Activated CD8-positive, alpha-beta T cell treated with anti-CD3 and anti-CD28 coated beads for 36 hours (primary cell): ENCODE results near the gene NLGN1. TPM values are rescaled to one million over a fixed set of nuclear protein-coding genes. Genes with fewer than 3 reads are reported as not detected.

Experiments used
- ATAC-seq: fragments of 200-7000 bp; cut with Tn5 transposase; one replicate; pipeline ENCODE4 v1.10.0; 2021; ENCODE audit warnings: mild to moderate bottlenecking, moderate library complexity
- CTCF ChIA-PET: fragments of 350-600 bp; sonication (Branson Sonifier 250); formaldehyde crosslinking; loops from one replicate; lab custom pipeline; 2021; ENCODE audit warnings: antibody characterized with exemption; lab: Charles Lee
- POLR2A ChIA-PET: fragments of 350-600 bp; sonication (Branson Sonifier 250); formaldehyde crosslinking; loops from one replicate; lab custom pipeline; 2021; ENCODE audit warnings: antibody characterized with exemption; lab: Charles Lee
- DNase-seq: peaks from one replicate; pipeline ENCODE4 v3.0.0-alpha.2; 2020
- H3K27ac Mint-ChIP-seq: one replicate; pipeline ENCODE4 v1.8.0; 2021; ENCODE audit warnings: mild to moderate bottlenecking, mixed read lengths
- H3K27me3 Mint-ChIP-seq: one replicate; pipeline ENCODE4 v1.8.0; 2021; ENCODE audit warnings: mixed read lengths
- H3K36me3 Mint-ChIP-seq: one replicate; pipeline ENCODE4 v1.8.0; 2021; ENCODE audit warnings: low read depth, mixed read lengths
- H3K4me1 Mint-ChIP-seq: one replicate; pipeline ENCODE4 v1.8.0; 2021; ENCODE audit warnings: low read depth, mixed read lengths
- H3K4me3 Mint-ChIP-seq: one replicate; pipeline ENCODE4 v1.8.0; 2021; ENCODE audit warnings: mild to moderate bottlenecking, moderate library complexity, mixed read lengths
- H3K9me3 Mint-ChIP-seq: one replicate; pipeline ENCODE4 v1.8.0; 2021; ENCODE audit warnings: mixed read lengths
- intact Hi-C: fragments of 100-400 bp; cut with micrococcal nuclease; formaldehyde crosslinking; loops from one replicate; pipeline ENCODE4 v1.10.0; 2022
- total RNA-seq, 2 experiments: library from RNA; stranded (reverse); gene quantifications; one replicate each; pipeline ENCODE4 v1.2.3, GENCODE V29; 2021
- TF ChIP-seq, protein P1 (sequence below): fragments of 200-600 bp; IDR thresholded peaks from one replicate; pipeline ENCODE4 v1.8.0; 2022; ENCODE audit warnings: antibody characterized with exemption, mild to moderate bottlenecking

NLGN1 gene
- total RNA-seq, 2 experiments from 2014 or later: not detected

DNA sequence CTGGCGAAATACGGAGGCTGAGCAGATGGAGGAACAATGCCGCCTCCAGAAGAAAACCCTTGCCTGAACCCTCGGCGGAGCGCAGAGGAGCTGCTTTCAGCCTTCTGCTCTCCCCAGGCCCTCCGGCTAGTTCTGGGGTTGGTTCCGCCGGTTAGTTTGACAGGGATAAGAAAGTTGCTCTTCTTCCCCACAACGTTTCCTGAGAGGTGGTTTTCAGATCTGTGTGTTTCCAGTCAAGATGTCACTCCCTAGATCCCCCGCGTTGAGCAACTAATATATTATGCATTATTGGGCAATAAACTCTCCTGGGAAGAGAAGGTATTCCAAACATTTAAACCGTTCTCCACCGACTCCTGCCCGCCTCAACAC is 551 bp downstream of the NLGN1 start:
- peaks cover 1% of the 10 kb centered on the region for H3K9me3 Mint-ChIP-seq
- CTCF ChIA-PET: no interaction called here
- H3K4me1 Mint-ChIP-seq: peaks cover 28% of the 10 kb centered on the region

GRCh38 chr3:173399044-173399443 is 1.5 kb downstream of the NLGN1 start:
- Mint-ChIP-seq H3K27me3 (peaks cover 47% of the 10 kb centered on the region), H3K9me3 (peaks cover 1% of the 10 kb centered on the region), H3K36me3 (no peaks in the 10 kb centered on the region), H3K4me3 (no peak overlapping the region), H3K27ac (no peak overlapping the region), H3K4me1 (peaks cover 28% of the 10 kb centered on the region)
- CTCF ChIA-PET: no interaction called here
- DNase-seq (no peak), ATAC-seq (no peak)
- TF ChIP-seq, protein P1, sequence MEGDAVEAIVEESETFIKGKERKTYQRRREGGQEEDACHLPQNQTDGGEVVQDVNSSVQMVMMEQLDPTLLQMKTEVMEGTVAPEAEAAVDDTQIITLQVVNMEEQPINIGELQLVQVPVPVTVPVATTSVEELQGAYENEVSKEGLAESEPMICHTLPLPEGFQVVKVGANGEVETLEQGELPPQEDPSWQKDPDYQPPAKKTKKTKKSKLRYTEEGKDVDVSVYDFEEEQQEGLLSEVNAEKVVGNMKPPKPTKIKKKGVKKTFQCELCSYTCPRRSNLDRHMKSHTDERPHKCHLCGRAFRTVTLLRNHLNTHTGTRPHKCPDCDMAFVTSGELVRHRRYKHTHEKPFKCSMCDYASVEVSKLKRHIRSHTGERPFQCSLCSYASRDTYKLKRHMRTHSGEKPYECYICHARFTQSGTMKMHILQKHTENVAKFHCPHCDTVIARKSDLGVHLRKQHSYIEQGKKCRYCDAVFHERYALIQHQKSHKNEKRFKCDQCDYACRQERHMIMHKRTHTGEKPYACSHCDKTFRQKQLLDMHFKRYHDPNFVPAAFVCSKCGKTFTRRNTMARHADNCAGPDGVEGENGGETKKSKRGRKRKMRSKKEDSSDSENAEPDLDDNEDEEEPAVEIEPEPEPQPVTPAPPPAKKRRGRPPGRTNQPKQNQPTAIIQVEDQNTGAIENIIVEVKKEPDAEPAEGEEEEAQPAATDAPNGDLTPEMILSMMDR: no peak
- POLR2A ChIA-PET: no interaction called here
- intact Hi-C loops: no loop called here

More for the DNA sequence above, 551 bp downstream of the NLGN1 start:
- TF ChIP-seq, protein P1: no peak
- DNase-seq (no peak), ATAC-seq (no peak)
- POLR2A ChIA-PET: no interaction called here
- H3K27me3 Mint-ChIP-seq: peaks cover 48% of the 10 kb centered on the region
- no peaks in the 10 kb centered on the region for H3K36me3 Mint-ChIP-seq
- intact Hi-C loops: no loop called here
- no peak overlapping the region for H3K4me3 Mint-ChIP-seq
- H3K27ac Mint-ChIP-seq: no peak overlapping the region

DNA sequence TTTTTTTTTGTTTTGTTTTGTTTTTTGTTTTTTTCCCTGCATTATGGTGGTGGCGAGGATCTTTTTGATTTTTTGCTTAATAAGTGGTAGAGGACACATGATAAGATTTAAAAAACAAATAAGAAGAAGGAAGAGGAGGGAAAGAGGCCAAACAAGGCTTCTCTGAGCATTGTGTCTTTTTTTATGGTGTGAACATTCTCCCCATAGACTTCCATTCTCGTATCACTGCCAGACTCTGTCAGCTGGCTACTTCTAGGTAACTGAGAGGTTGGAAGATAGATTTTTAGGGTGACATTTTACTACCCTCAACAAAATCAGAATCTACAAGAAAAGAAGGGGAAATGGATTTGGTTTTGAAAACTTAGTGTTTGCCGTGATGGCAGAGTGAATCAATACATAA is 3.8 kb downstream of the NLGN1 start:
- Mint-ChIP-seq H3K27ac (no peak overlapping the region), H3K27me3 (peaks cover 31% of the 10 kb centered on the region), H3K4me1 (peaks cover 12% of the 10 kb centered on the region), H3K36me3 (no peaks in the 10 kb centered on the region), H3K4me3 (no peak overlapping the region), H3K9me3 (no peaks in the 10 kb centered on the region)
- DNase-seq (no peak), ATAC-seq (no peak)
- POLR2A ChIA-PET: no interaction called here
- intact Hi-C loops: no loop called here
- CTCF ChIA-PET: no interaction called here
- TF ChIP-seq, protein P1: no peak

DNA sequence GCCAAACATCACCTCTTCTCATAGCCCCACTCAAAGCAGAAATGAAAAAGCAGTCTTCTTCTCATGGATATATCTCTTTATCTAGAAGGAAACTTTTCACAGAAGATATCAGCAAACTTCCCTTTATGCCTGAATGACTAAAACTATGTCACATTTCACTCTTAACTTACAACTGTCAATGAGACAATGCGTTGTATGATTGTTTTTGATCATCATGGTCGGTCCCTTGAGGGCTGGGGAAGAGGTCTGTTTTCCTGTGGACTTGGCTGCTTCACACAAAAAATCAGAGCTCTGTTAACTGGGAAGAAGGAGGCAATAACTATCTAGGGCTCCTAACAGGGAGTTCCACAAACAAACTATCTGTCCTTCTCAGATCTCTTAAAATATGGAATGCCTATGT is 5.1 kb downstream of the NLGN1 start:
- Mint-ChIP-seq H3K9me3 (no peaks in the 10 kb centered on the region), H3K36me3 (no peaks in the 10 kb centered on the region), H3K4me1 (peaks cover 3% of the 10 kb centered on the region), H3K27ac (no peak overlapping the region), H3K27me3 (peaks cover 23% of the 10 kb centered on the region), H3K4me3 (no peak overlapping the region)
- POLR2A ChIA-PET: no interaction called here
- CTCF ChIA-PET: no interaction called here
- ATAC-seq (no peak), DNase-seq (no peak)
- intact Hi-C loops: no loop called here
- TF ChIP-seq, protein P1: no peak

DNA sequence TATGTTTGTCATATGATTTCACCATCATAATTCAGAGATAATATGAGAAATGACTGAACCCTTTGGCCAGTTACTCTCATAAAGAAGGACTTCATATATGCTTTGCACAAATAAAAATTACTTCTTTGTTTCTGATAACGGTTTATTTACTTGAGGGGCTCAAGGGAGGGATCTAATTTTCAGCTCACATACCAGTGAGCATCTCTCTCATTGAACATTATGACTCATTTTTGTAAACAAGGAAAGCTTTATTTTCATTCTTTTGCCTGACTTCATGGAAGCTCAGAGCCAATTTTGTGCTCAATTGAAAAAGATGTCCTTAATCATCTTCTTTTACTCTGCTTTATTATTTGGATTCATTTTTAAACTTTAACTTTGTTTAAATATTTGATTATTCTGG is 5.8 kb downstream of the NLGN1 start:
- POLR2A ChIA-PET: no interaction called here
- CTCF ChIA-PET: no interaction called here
- Mint-ChIP-seq H3K4me3 (no peak overlapping the region), H3K9me3 (no peaks in the 10 kb centered on the region), H3K27me3 (peaks cover 15% of the 10 kb centered on the region), H3K4me1 (no peaks in the 10 kb centered on the region), H3K27ac (no peak overlapping the region), H3K36me3 (no peaks in the 10 kb centered on the region)
- TF ChIP-seq, protein P1: no peak
- ATAC-seq: no peak
- intact Hi-C loops: no loop called here
- DNase-seq: no peak
